Lower leg skin (tissue), 3 donors: ENCODE measurements around the gene IL18RAP.

Experiments
- POLR2A ChIP-seq, 2 donors: fragments of 450-650 bp; IDR thresholded peaks; one replicate each; pipeline ENCODE4 v1.6.1; 2016 to 2017; ENCODE audit warnings: antibody characterized with exemption in 2 of 2, mild to moderate bottlenecking in 1 of 2, moderate library complexity in 1 of 2
- TF ChIP-seq, protein P1 (sequence below), 3 donors: fragments of 450-650 bp; IDR thresholded peaks; one replicate each; pipeline ENCODE4 v1.5.1; 2016; ENCODE audit warnings: antibody characterized with exemption in 3 of 3, mild to moderate bottlenecking in 3 of 3, moderate library complexity in 2 of 3

GRCh38 chr2:102412199-102412598, 10.8 kb upstream of the IL18RAP start:
- TF ChIP-seq, protein P1, sequence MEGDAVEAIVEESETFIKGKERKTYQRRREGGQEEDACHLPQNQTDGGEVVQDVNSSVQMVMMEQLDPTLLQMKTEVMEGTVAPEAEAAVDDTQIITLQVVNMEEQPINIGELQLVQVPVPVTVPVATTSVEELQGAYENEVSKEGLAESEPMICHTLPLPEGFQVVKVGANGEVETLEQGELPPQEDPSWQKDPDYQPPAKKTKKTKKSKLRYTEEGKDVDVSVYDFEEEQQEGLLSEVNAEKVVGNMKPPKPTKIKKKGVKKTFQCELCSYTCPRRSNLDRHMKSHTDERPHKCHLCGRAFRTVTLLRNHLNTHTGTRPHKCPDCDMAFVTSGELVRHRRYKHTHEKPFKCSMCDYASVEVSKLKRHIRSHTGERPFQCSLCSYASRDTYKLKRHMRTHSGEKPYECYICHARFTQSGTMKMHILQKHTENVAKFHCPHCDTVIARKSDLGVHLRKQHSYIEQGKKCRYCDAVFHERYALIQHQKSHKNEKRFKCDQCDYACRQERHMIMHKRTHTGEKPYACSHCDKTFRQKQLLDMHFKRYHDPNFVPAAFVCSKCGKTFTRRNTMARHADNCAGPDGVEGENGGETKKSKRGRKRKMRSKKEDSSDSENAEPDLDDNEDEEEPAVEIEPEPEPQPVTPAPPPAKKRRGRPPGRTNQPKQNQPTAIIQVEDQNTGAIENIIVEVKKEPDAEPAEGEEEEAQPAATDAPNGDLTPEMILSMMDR (IDR thresholded peaks at IDR 0.05) = no peak
- TF ChIP-seq POLR2A (IDR thresholded peaks at IDR 0.05) = no peak
